Stimulated activated CD4-positive, alpha-beta T cell treated with anti-CD3 and anti-CD28 coated beads, Interleukin-4, amount 100 ng/mL, for 1 hour (primary cell): ENCODE measurements around the gene FAAP100.
"Not testable (repeated sequence)": the region's sequence is repeated elsewhere in the genome, so short reads cannot be mapped to it uniquely, and the experiment has no call there.

Source experiments
- DNase-seq: peaks from one replicate; pipeline ENCODE4 v3.0.0-alpha.2; 2020

Gene FAAP100

GRCh38 chr17:81552244-81553017 lies at the start of gene FAAP100:
TSS of gene FAAP100 (minus strand) at chr17:81552353. CDS start at chr17:81552330, 23 bp downstream.
- DNase-seq, result peak; percentile 83

GRCh38 chr17:81601525-81602120 lies 49.5 kb upstream of the FAAP100 start:
- no peak for DNase-seq

- DNase-seq, result no peak
Observed at GRCh38 chr17:81599719-81600486, 47.8 kb upstream of the FAAP100 start.

GRCh38 chr17:81593105-81593871 lies 41.1 kb upstream of the FAAP100 start:
- DNase-seq, result no peak

- no peak for DNase-seq
Observed at GRCh38 chr17:81591971-81592370, 39.8 kb upstream of the FAAP100 start.

- no peak for DNase-seq
Observed at GRCh38 chr17:81590121-81590520, 38.0 kb upstream of the FAAP100 start.

- DNase-seq, result no peak
Observed at GRCh38 chr17:81589612-81590011, 37.5 kb upstream of the FAAP100 start.

GRCh38 chr17:81586096-81586495 lies 33.9 kb upstream of the FAAP100 start:
- no peak for DNase-seq

GRCh38 chr17:81584771-81585170 lies 32.6 kb upstream of the FAAP100 start:
- DNase-seq, result not testable (repeated sequence)

GRCh38 chr17:81583589-81584342 lies 31.6 kb upstream of the FAAP100 start:
- DNase-seq, result no peak

GRCh38 chr17:81582749-81583148 lies 30.6 kb upstream of the FAAP100 start:
- no peak for DNase-seq

- no peak for DNase-seq
Observed at GRCh38 chr17:81582341-81582740, 30.2 kb upstream of the FAAP100 start.

- no peak for DNase-seq
Observed at GRCh38 chr17:81581758-81582157, 29.6 kb upstream of the FAAP100 start.

- DNase-seq, result no peak
Observed at GRCh38 chr17:81580481-81580880, 28.3 kb upstream of the FAAP100 start.

- DNase-seq, result no peak
Observed at GRCh38 chr17:81579821-81580321, 27.7 kb upstream of the FAAP100 start.

- no peak for DNase-seq
Observed at GRCh38 chr17:81579298-81579697, 27.1 kb upstream of the FAAP100 start.

- no peak for DNase-seq
Observed at GRCh38 chr17:81578561-81579225, 26.5 kb upstream of the FAAP100 start.

- no peak for DNase-seq
Observed at GRCh38 chr17:81578038-81578441, 25.9 kb upstream of the FAAP100 start.

- no peak for DNase-seq
Observed at GRCh38 chr17:81577278-81578000, 25.3 kb upstream of the FAAP100 start.

GRCh38 chr17:81576621-81577277 lies 24.6 kb upstream of the FAAP100 start:
- no peak for DNase-seq
